ENCODE results near the gene MBNL1. TPM values are rescaled to one million over a fixed set of nuclear protein-coding genes. Genes with fewer than 3 reads are reported as not detected.
A peak's percentile ranks its signal among the peaks of the same experiment; 100 is the strongest.

MBNL1 gene
- total RNA-seq, 4 donors from 2014 or later: 258 to 478 (median 320) TPM

GRCh38 chr3:152355744-152356665 lies 87.3 kb downstream of the MBNL1 start:
- Histone ChIP-seq H3K27me3 (no peaks in the 10 kb centered on the region), H3K4me1 (peaks cover 43% of the 10 kb centered on the region), H3K4me3 (no peak overlapping the region), H3K36me3 (no peaks in the 10 kb centered on the region), H3K9me3 (no peaks in the 10 kb centered on the region), H3K27ac (no peak overlapping the region)
- no peak for TF ChIP-seq EP300 (IDR thresholded peaks at IDR 0.05)
- no peak for TF ChIP-seq POLR2A (IDR thresholded peaks at IDR 0.05)
- TF ChIP-seq, protein P1, sequence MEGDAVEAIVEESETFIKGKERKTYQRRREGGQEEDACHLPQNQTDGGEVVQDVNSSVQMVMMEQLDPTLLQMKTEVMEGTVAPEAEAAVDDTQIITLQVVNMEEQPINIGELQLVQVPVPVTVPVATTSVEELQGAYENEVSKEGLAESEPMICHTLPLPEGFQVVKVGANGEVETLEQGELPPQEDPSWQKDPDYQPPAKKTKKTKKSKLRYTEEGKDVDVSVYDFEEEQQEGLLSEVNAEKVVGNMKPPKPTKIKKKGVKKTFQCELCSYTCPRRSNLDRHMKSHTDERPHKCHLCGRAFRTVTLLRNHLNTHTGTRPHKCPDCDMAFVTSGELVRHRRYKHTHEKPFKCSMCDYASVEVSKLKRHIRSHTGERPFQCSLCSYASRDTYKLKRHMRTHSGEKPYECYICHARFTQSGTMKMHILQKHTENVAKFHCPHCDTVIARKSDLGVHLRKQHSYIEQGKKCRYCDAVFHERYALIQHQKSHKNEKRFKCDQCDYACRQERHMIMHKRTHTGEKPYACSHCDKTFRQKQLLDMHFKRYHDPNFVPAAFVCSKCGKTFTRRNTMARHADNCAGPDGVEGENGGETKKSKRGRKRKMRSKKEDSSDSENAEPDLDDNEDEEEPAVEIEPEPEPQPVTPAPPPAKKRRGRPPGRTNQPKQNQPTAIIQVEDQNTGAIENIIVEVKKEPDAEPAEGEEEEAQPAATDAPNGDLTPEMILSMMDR (IDR thresholded peaks at IDR 0.05): no peak
- no peak for TF ChIP-seq POLR2AphosphoS5 (IDR thresholded peaks at IDR 0.05)
- no peak for DNase-seq (ENCODE audit: low spot score in 2 of 2)
- WGBS: 83% methylated on average over 10 of the region's 10 CpGs

GRCh38 chr3:152356870-152357276 lies 88.1 kb downstream of the MBNL1 start:
- Histone ChIP-seq H3K9me3 (no peaks in the 10 kb centered on the region), H3K4me3 (no peak overlapping the region), H3K27ac (no peak overlapping the region), H3K4me1 (peaks cover 42% of the 10 kb centered on the region), H3K27me3 (no peaks in the 10 kb centered on the region), H3K36me3 (no peaks in the 10 kb centered on the region)
- TF ChIP-seq, protein P1 (IDR thresholded peaks at IDR 0.05): no peak
- 91% methylated on average over 2 of the region's 2 CpGs for WGBS
- no peak for DNase-seq (ENCODE audit: low spot score in 2 of 2)

DNA sequence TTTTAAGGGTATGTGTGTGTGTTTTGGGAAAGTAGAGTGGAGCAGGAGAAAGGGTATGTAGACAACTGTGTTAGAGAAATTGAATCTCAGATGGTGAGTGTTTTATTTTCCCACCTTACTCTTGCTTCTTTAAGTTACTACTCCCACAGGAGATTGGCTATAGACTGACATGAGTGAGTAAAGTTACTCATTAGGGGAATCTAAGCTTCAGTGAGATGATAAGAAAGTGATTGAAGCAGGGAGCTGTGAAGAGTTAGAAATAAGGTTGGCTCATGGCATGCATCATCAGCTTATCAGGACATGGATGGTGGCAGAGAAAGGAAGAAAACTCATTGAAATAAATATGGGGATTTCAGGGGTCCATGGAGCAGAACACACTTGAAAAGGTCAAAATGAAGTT lies 88.9 kb downstream of the MBNL1 start:
- Histone ChIP-seq H3K27me3 (no peaks in the 10 kb centered on the region), H3K27ac (no peak overlapping the region), H3K4me3 (no peak overlapping the region), H3K4me1 (peaks cover 49% of the 10 kb centered on the region), H3K9me3 (no peaks in the 10 kb centered on the region), H3K36me3 (no peaks in the 10 kb centered on the region)
- DNase-seq (ENCODE audit: low spot score in 2 of 2): no peak
- TF ChIP-seq POLR2AphosphoS5 (IDR thresholded peaks at IDR 0.05): no peak
- TF ChIP-seq POLR2A (IDR thresholded peaks at IDR 0.05): no peak
- TF ChIP-seq, protein P1 (IDR thresholded peaks at IDR 0.05): no peak

GRCh38 chr3:152359385-152360248 lies 90.9 kb downstream of the MBNL1 start:
- H3K27ac ChIP-seq: peak overlapping the region; percentile 5

More at GRCh38 chr3:152359385-152360248, 90.9 kb downstream of the MBNL1 start:
- WGBS: 32% methylated on average over 2 of the region's 2 CpGs
- no peaks in the 10 kb centered on the region for H3K27me3 ChIP-seq
- H3K4me3 ChIP-seq: no peak overlapping the region
- H3K4me1 ChIP-seq: peaks cover 53% of the 10 kb centered on the region
- H3K9me3 ChIP-seq: no peaks in the 10 kb centered on the region
- H3K36me3 ChIP-seq: no peaks in the 10 kb centered on the region
- TF ChIP-seq POLR2A (IDR thresholded peaks at IDR 0.05) (no peak), POLR2AphosphoS5 (IDR thresholded peaks at IDR 0.05) (no peak), EP300 (IDR thresholded peaks at IDR 0.05) (no peak)
- TF ChIP-seq, protein P1 (IDR thresholded peaks at IDR 0.05): no peak
- no peak for DNase-seq (ENCODE audit: low spot score in 2 of 2)
